SJCRH30 (cell line): ENCODE measurements around the gene TLL1. TPM values are rescaled to one million over a fixed set of nuclear protein-coding genes. Genes with fewer than 3 reads are reported as not detected.

Source experiments
- DNase-seq, 2 experiments: peaks; one replicate each; pipeline ENCODE4 v3.0.0-alpha.2; 2015 to 2020
- H3K27ac ChIP-seq: fragments of 250-450 bp; sonication (Bioruptor Pico); 2 replicates; pipeline ENCODE4 v1.5.1; 2020; ENCODE audit warnings: mild to moderate bottlenecking, moderate library complexity
- H3K27me3 ChIP-seq: fragments of 250-450 bp; sonication (Bioruptor Pico); 2 replicates; pipeline ENCODE4 v1.5.1; 2020; ENCODE audit warnings: mild to moderate bottlenecking, moderate library complexity
- H3K36me3 ChIP-seq: fragments of 250-450 bp; sonication (Bioruptor Pico); 2 replicates; pipeline ENCODE4 v1.5.1; 2020; ENCODE audit warnings: mild to moderate bottlenecking, moderate library complexity
- H3K4me1 ChIP-seq: fragments of 250-450 bp; sonication (Bioruptor Pico); 2 replicates; pipeline ENCODE4 v1.5.1; 2020; ENCODE audit warnings: mild to moderate bottlenecking, moderate library complexity
- H3K4me3 ChIP-seq: fragments of 250-450 bp; sonication (Bioruptor Pico); 2 replicates; pipeline ENCODE4 v1.5.1; 2020; ENCODE audit warnings: mild to moderate bottlenecking, moderate library complexity
- H3K9me3 ChIP-seq: fragments of 250-450 bp; sonication (Bioruptor Pico); replicated peaks from 2 replicates; pipeline ENCODE4 v1.5.1; 2020; ENCODE audit warnings: mild to moderate bottlenecking, moderate library complexity
- total RNA-seq: library from RNA; depleted of rRNA; stranded (reverse); fragments of >200 nt; shearing (Covaris generic); gene quantifications from 2 replicates; pipeline ENCODE4 v1.2.3, GENCODE V29; 2014

TLL1 gene
- total RNA-seq, 1 experiment from 2014 or later: 1.4 TPM

GRCh38 chr4:166034965-166035364 lies 161.9 kb downstream of the TLL1 start:
- no peaks in the 10 kb centered on the region for H3K4me1 ChIP-seq
- no peaks in the 10 kb centered on the region for H3K27me3 ChIP-seq
- no peak overlapping the region for H3K4me3 ChIP-seq
- no peaks in the 10 kb centered on the region for H3K36me3 ChIP-seq
- H3K9me3 ChIP-seq: no peaks in the 10 kb centered on the region
- no peak for DNase-seq
- H3K27ac ChIP-seq: no peak overlapping the region

GRCh38 chr4:166039822-166040221 lies 166.8 kb downstream of the TLL1 start:
- Histone ChIP-seq H3K27ac (no peak overlapping the region), H3K4me1 (no peaks in the 10 kb centered on the region), H3K9me3 (no peaks in the 10 kb centered on the region), H3K27me3 (no peaks in the 10 kb centered on the region), H3K36me3 (no peaks in the 10 kb centered on the region), H3K4me3 (no peak overlapping the region)
- no peak for DNase-seq

- Histone ChIP-seq H3K27ac (no peak overlapping the region), H3K4me3 (no peak overlapping the region), H3K36me3 (no peaks in the 10 kb centered on the region)
Measured at GRCh38 chr4:166042510-166043055, 169.5 kb downstream of the TLL1 start.

GRCh38 chr4:166043801-166044200 lies 170.8 kb downstream of the TLL1 start:
- Histone ChIP-seq H3K27me3 (no peaks in the 10 kb centered on the region), H3K27ac (no peak overlapping the region), H3K9me3 (no peaks in the 10 kb centered on the region), H3K4me1 (no peaks in the 10 kb centered on the region), H3K36me3 (no peaks in the 10 kb centered on the region), H3K4me3 (no peak overlapping the region)
- no peak for DNase-seq

More at GRCh38 chr4:166042510-166043055, 169.5 kb downstream of the TLL1 start:
- Histone ChIP-seq H3K4me1 (no peaks in the 10 kb centered on the region), H3K9me3 (no peaks in the 10 kb centered on the region), H3K27me3 (no peaks in the 10 kb centered on the region)
- no peak for DNase-seq

GRCh38 chr4:166044871-166045270 lies 171.8 kb downstream of the TLL1 start:
- DNase-seq: no peak
- Histone ChIP-seq H3K9me3 (no peaks in the 10 kb centered on the region), H3K27me3 (no peaks in the 10 kb centered on the region), H3K4me3 (no peak overlapping the region), H3K36me3 (no peaks in the 10 kb centered on the region), H3K27ac (no peak overlapping the region), H3K4me1 (no peaks in the 10 kb centered on the region)

- Histone ChIP-seq H3K27ac (no peak overlapping the region), H3K27me3 (no peaks in the 10 kb centered on the region)
- DNase-seq: no peak
Measured at GRCh38 chr4:166045457-166045856, 172.4 kb downstream of the TLL1 start.

GRCh38 chr4:166049036-166049435 lies 176.0 kb downstream of the TLL1 start:
- H3K9me3 ChIP-seq: no peaks in the 10 kb centered on the region
- H3K27ac ChIP-seq: no peak overlapping the region
- H3K4me3 ChIP-seq: no peak overlapping the region
- no peaks in the 10 kb centered on the region for H3K27me3 ChIP-seq
- DNase-seq: peak; percentile 6 to 41
- H3K36me3 ChIP-seq: no peaks in the 10 kb centered on the region
- H3K4me1 ChIP-seq: no peaks in the 10 kb centered on the region

More at GRCh38 chr4:166045457-166045856, 172.4 kb downstream of the TLL1 start:
- Histone ChIP-seq H3K4me1 (no peaks in the 10 kb centered on the region), H3K36me3 (no peaks in the 10 kb centered on the region), H3K4me3 (no peak overlapping the region), H3K9me3 (no peaks in the 10 kb centered on the region)

GRCh38 chr4:166064721-166065120 lies 191.7 kb downstream of the TLL1 start:
- no peaks in the 10 kb centered on the region for H3K9me3 ChIP-seq
- no peak overlapping the region for H3K4me3 ChIP-seq
- no peaks in the 10 kb centered on the region for H3K27me3 ChIP-seq
- 0 out of 2 replicates have a peak, but pooled peaks cover 2% of the 10 kb centered on the region for H3K4me1 ChIP-seq
- no peak overlapping the region for H3K27ac ChIP-seq
- DNase-seq: no peak
- no peaks in the 10 kb centered on the region for H3K36me3 ChIP-seq

- H3K27me3 ChIP-seq: no peaks in the 10 kb centered on the region
- H3K27ac ChIP-seq: no peak overlapping the region
- no peaks in the 10 kb centered on the region for H3K9me3 ChIP-seq
- no peak for DNase-seq
- no peaks in the 10 kb centered on the region for H3K36me3 ChIP-seq
- 0 out of 2 replicates have a peak, but pooled peaks cover 2% of the 10 kb centered on the region for H3K4me1 ChIP-seq
- no peak overlapping the region for H3K4me3 ChIP-seq
Measured at GRCh38 chr4:166065324-166065723, 192.3 kb downstream of the TLL1 start.

GRCh38 chr4:166066936-166067335 lies 193.9 kb downstream of the TLL1 start:
- H3K27me3 ChIP-seq: no peaks in the 10 kb centered on the region
- no peaks in the 10 kb centered on the region for H3K9me3 ChIP-seq
- H3K4me3 ChIP-seq: no peak overlapping the region
- H3K36me3 ChIP-seq: no peaks in the 10 kb centered on the region
- DNase-seq: no peak
- no peak overlapping the region for H3K27ac ChIP-seq
- 0 out of 2 replicates have a peak, but pooled peaks cover 2% of the 10 kb centered on the region for H3K4me1 ChIP-seq

- Histone ChIP-seq H3K4me3 (no peak overlapping the region), H3K27me3 (no peaks in the 10 kb centered on the region), H3K9me3 (no peaks in the 10 kb centered on the region), H3K27ac (no peak overlapping the region), H3K4me1 (0 out of 2 replicates have a peak, but pooled peaks cover 2% of the 10 kb centered on the region), H3K36me3 (no peaks in the 10 kb centered on the region)
- no peak for DNase-seq
Measured at GRCh38 chr4:166067915-166068314, 194.9 kb downstream of the TLL1 start.

- Histone ChIP-seq H3K36me3 (no peaks in the 10 kb centered on the region), H3K27me3 (no peaks in the 10 kb centered on the region), H3K27ac (no peak overlapping the region), H3K4me1 (no peaks in the 10 kb centered on the region), H3K9me3 (no peaks in the 10 kb centered on the region), H3K4me3 (no peak overlapping the region)
- DNase-seq: no peak
Measured at GRCh38 chr4:166073783-166074182, 200.7 kb downstream of the TLL1 start.

- no peak overlapping the region for H3K4me3 ChIP-seq
- no peak for DNase-seq
- H3K36me3 ChIP-seq: no peaks in the 10 kb centered on the region
- no peaks in the 10 kb centered on the region for H3K27me3 ChIP-seq
- H3K27ac ChIP-seq: no peak overlapping the region
- no peaks in the 10 kb centered on the region for H3K9me3 ChIP-seq
- no peaks in the 10 kb centered on the region for H3K4me1 ChIP-seq
Measured at GRCh38 chr4:166075599-166075998, 202.6 kb downstream of the TLL1 start.

- H3K27me3 ChIP-seq: no peaks in the 10 kb centered on the region
- no peaks in the 10 kb centered on the region for H3K36me3 ChIP-seq
- H3K4me3 ChIP-seq: no peak overlapping the region
- no peaks in the 10 kb centered on the region for H3K9me3 ChIP-seq
- H3K27ac ChIP-seq: no peak overlapping the region
- no peak for DNase-seq
- H3K4me1 ChIP-seq: no peaks in the 10 kb centered on the region
Measured at GRCh38 chr4:166077782-166078181, 204.7 kb downstream of the TLL1 start.

GRCh38 chr4:166078383-166078782 lies 205.3 kb downstream of the TLL1 start:
- no peak for DNase-seq
- no peak overlapping the region for H3K4me3 ChIP-seq
- no peaks in the 10 kb centered on the region for H3K27me3 ChIP-seq
- no peaks in the 10 kb centered on the region for H3K4me1 ChIP-seq
- H3K27ac ChIP-seq: no peak overlapping the region
- H3K9me3 ChIP-seq: no peaks in the 10 kb centered on the region
- H3K36me3 ChIP-seq: no peaks in the 10 kb centered on the region

- DNase-seq: peak in 1 of 2 experiments; percentile 26
Measured at GRCh38 chr4:166078955-166079354, 205.9 kb downstream of the TLL1 start.

More at GRCh38 chr4:166078955-166079354, 205.9 kb downstream of the TLL1 start:
- Histone ChIP-seq H3K27ac (no peak overlapping the region), H3K4me1 (no peaks in the 10 kb centered on the region), H3K4me3 (no peak overlapping the region), H3K27me3 (no peaks in the 10 kb centered on the region), H3K36me3 (no peaks in the 10 kb centered on the region), H3K9me3 (no peaks in the 10 kb centered on the region)
